SK-N-SH treated with all-trans-retinoic acid at 6 μM for 48 hours (cell line): ENCODE data around the gene KIF18B.

Source experiments
- BACH2 ChIP-seq: fragments of 250-450 bp; sonication (Bioruptor Pico); IDR thresholded peaks from 2 replicates; pipeline ENCODE4 v1.9.0; 2021; ENCODE audit warnings: mild to moderate bottlenecking, borderline replicate concordance
- OSR1 ChIP-seq: fragments of 250-450 bp; sonication (Bioruptor Pico); IDR thresholded peaks from 2 replicates; pipeline ENCODE4 v1.8.0; 2022; ENCODE audit warnings: moderate library complexity, mild to moderate bottlenecking, inconsistent platforms
- PATZ1 ChIP-seq: fragments of 250-450 bp; sonication (Bioruptor Pico); IDR thresholded peaks from 2 replicates; pipeline ENCODE4 v1.8.0; 2020; ENCODE audit warnings: mild to moderate bottlenecking, moderate library complexity, borderline replicate concordance
- RARB ChIP-seq: fragments of 250-450 bp; sonication (Bioruptor Pico); IDR thresholded peaks from 2 replicates; pipeline ENCODE4 v1.8.0; 2021; ENCODE audit warnings: mild to moderate bottlenecking, moderate library complexity
- ZFP30 ChIP-seq: fragments of 450-650 bp; formaldehyde crosslinking; IDR thresholded peaks from 2 replicates; pipeline ENCODE4 v1.5.0; 2022; ENCODE audit warnings: mild to moderate bottlenecking, moderate library complexity
- TF ChIP-seq, protein P1 (sequence below): fragments of 250-450 bp; sonication (Bioruptor Pico); IDR thresholded peaks from 2 replicates; pipeline ENCODE4 v1.5.1; 2020; ENCODE audit warnings: low read depth, mild to moderate bottlenecking, moderate library complexity

DNA sequence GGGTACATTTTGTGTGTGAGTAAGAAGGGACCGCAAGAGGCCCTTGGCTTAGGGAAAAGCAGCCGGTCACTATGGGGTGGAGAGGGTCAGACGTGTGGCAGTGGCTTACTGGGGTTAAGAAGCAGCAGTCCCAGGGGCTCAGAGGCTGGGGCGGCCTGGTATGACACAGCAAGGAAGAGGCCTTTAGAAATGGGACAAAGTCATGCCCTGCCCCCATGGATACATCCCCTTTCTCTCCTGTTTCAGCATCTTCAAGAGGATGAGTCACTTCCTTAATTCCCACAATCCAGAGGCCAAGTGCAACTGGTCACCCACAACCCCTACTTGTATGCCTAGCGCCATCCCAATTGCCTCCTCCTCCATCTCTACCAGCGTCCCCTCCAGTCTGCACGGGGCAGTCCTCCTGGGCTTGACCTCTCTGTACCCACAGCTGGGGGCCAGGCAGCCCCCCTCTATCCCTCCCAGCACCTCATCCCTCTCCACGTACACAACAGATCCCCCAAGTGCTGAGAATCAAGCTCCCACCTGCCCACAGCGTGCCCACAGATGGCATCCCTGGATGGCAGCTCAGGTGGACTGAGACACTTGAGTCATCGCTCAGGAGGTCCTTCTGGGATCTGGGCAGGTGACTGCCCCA is 41.4 kb downstream of the KIF18B start:
- TF ChIP-seq RARB (CRISPR knock-in tag) (no peak), ZFP30 (CRISPR knock-in tag) (no peak), PATZ1 (CRISPR knock-in tag) (no peak), BACH2 (CRISPR knock-in tag) (no peak), OSR1 (CRISPR knock-in tag) (no peak)
- TF ChIP-seq, protein P1, sequence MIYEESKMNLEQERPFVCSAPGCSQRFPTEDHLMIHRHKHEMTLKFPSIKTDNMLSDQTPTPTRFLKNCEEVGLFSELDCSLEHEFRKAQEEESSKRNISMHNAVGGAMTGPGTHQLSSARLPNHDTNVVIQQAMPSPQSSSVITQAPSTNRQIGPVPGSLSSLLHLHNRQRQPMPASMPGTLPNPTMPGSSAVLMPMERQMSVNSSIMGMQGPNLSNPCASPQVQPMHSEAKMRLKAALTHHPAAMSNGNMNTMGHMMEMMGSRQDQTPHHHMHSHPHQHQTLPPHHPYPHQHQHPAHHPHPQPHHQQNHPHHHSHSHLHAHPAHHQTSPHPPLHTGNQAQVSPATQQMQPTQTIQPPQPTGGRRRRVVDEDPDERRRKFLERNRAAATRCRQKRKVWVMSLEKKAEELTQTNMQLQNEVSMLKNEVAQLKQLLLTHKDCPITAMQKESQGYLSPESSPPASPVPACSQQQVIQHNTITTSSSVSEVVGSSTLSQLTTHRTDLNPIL (CRISPR knock-in tag) = no peak
